ENCODE data around the gene MYO3B. TPM values are rescaled to one million over a fixed set of nuclear protein-coding genes. Genes with fewer than 3 reads are reported as not detected.

The MYO3B gene
- polyA plus RNA-seq, 1 of the 3 experiments (the other 2 are of a cell fraction): not detected

GRCh38 chr2:170607171-170607570, 429.2 kb downstream of the MYO3B start:
- no peaks in the 10 kb centered on the region for H3K9me3 ChIP-seq
- no peak overlapping the region for H3K4me3 ChIP-seq (ENCODE audit: low read depth in 2 of 2, low read length in 1 of 2)
- no peak overlapping the region for H3K9ac ChIP-seq
- no peaks in the 10 kb centered on the region; the same call in 1 of the 2 replicates for H3K27me3 ChIP-seq (ENCODE audit: insufficient read depth)
- no peaks in the 10 kb centered on the region for H3K79me2 ChIP-seq (ENCODE audit: insufficient read depth)
- 30% methylated on average over 3 of the region's 3 CpGs for WGBS (ENCODE audit: low lambda C conversion rate)
- H4K20me1 ChIP-seq (ENCODE audit: insufficient read depth): no peaks in the 10 kb centered on the region
- DNase-seq: no peak
- no peak for TF ChIP-seq ZBTB33 (IDR thresholded peaks at IDR 0.05; ENCODE audit: borderline replicate concordance, low read depth)
- TF ChIP-seq, protein P1, sequence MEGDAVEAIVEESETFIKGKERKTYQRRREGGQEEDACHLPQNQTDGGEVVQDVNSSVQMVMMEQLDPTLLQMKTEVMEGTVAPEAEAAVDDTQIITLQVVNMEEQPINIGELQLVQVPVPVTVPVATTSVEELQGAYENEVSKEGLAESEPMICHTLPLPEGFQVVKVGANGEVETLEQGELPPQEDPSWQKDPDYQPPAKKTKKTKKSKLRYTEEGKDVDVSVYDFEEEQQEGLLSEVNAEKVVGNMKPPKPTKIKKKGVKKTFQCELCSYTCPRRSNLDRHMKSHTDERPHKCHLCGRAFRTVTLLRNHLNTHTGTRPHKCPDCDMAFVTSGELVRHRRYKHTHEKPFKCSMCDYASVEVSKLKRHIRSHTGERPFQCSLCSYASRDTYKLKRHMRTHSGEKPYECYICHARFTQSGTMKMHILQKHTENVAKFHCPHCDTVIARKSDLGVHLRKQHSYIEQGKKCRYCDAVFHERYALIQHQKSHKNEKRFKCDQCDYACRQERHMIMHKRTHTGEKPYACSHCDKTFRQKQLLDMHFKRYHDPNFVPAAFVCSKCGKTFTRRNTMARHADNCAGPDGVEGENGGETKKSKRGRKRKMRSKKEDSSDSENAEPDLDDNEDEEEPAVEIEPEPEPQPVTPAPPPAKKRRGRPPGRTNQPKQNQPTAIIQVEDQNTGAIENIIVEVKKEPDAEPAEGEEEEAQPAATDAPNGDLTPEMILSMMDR (IDR thresholded peaks at IDR 0.05): no peak
- TF ChIP-seq, protein P2, sequence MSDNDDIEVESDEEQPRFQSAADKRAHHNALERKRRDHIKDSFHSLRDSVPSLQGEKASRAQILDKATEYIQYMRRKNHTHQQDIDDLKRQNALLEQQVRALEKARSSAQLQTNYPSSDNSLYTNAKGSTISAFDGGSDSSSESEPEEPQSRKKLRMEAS (IDR thresholded peaks at IDR 0.05; ENCODE audit: low read depth): no peak
- TF ChIP-seq NRF1 (IDR thresholded peaks at IDR 0.05; ENCODE audit: low read depth, low read length): no peak
- TF ChIP-seq GATA2 (CRISPR knock-in tag; IDR thresholded peaks at IDR 0.05): no peak
- no peak for TF ChIP-seq MXI1 (IDR thresholded peaks at IDR 0.05; ENCODE audit: low read depth, low read length)
- TF ChIP-seq POLR2AphosphoS5 (IDR thresholded peaks at IDR 0.05; ENCODE audit: low read depth, low read length): no peak
- TF ChIP-seq, protein P3, sequence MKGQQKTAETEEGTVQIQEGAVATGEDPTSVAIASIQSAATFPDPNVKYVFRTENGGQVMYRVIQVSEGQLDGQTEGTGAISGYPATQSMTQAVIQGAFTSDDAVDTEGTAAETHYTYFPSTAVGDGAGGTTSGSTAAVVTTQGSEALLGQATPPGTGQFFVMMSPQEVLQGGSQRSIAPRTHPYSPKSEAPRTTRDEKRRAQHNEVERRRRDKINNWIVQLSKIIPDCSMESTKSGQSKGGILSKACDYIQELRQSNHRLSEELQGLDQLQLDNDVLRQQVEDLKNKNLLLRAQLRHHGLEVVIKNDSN (IDR thresholded peaks at IDR 0.05; ENCODE audit: borderline replicate concordance, low read depth): no peak
- TF ChIP-seq PBX3 (IDR thresholded peaks at IDR 0.05): no peak
- TF ChIP-seq RXRA (IDR thresholded peaks at IDR 0.05; ENCODE audit: borderline replicate concordance, low read depth): no peak
- no peak for TF ChIP-seq RAD21 (IDR thresholded peaks at IDR 0.05; ENCODE audit: low read length)
- TF ChIP-seq EP300 (IDR thresholded peaks at IDR 0.05; ENCODE audit: borderline replicate concordance in 1 of 2, low read depth in 1 of 2, low read length in 1 of 2): no peak
- no peak for TF ChIP-seq NFIC (IDR thresholded peaks at IDR 0.05; ENCODE audit: borderline replicate concordance)
- TF ChIP-seq TCF12 (IDR thresholded peaks at IDR 0.05): no peak
- H2AFZ ChIP-seq (ENCODE audit: low read depth): no peak overlapping the region
- H3K36me3 ChIP-seq (replicated peaks in 1 of 2; ENCODE audit: control insufficient read depth in 1 of 2, insufficient read depth in 2 of 2, low read length in 1 of 2): no peaks in the 10 kb centered on the region
- no peaks in the 10 kb centered on the region for H3K4me1 ChIP-seq (ENCODE audit: control insufficient read depth in 1 of 2, insufficient read depth in 2 of 2, low read depth in 1 of 2, low read length in 1 of 2)
- H3K4me2 ChIP-seq: no peak overlapping the region
- no peaks in the 10 kb centered on the region for H3F3A ChIP-seq (replicated peaks; ENCODE audit: insufficient read depth)
- CTCF ChIA-PET: no interaction called here
- H3K27ac ChIP-seq (ENCODE audit: low read depth in 2 of 2, low read length in 1 of 2): no peak overlapping the region
- H3K9me2 ChIP-seq: no peaks in the 10 kb centered on the region
- POLR2A ChIA-PET: no interaction called here

Measured in SK-N-SH (cell line).